ENCODE measurements around the gene KRTAP9-8.
"Not testable (repeated sequence)": the region's sequence is repeated elsewhere in the genome, so short reads cannot be mapped to it uniquely, and the experiment has no call there.

Gene KRTAP9-8

DNA sequence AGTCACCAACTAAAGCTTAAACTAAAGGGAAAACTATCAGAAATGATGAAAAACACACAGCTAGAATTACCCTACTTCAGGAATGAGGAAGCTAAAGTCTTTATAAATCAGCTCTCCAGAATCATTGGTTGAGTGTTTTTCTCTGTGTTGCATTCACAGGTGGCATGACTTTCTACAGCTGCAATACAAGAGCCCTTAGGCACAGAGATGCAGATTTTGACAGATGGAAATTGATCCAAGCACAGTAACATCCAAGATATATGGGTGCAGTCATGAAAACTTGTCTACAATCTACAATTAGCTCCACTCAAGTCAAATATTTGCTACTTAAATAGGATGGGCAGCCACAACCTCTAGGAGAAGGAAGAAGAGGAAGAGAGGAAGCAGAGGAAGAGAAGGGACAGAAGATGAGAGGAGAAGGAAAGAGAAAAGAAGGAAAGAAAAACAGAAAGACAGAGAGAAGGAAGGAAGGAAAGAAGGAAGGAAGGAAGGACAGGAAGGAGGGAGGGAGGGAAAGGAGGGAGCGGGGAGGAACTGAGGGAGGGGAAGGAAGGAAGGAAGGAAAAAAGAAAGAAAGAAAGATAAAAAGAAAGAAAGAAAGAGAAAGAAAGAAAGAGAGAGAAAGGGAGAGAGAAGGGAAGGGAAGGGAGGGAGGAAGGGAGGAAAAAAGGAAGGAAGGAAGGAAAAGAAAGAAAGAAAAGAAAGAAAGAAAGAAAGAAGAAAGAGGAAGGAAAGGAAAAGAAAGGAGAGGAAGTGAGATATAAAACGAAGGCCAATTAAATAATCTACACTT, 9.4 kb downstream of the KRTAP9-8 start:
- not testable (repeated sequence) for H3K4me1 Mint-ChIP-seq, H3K9me3 Mint-ChIP-seq, H3K4me3 Mint-ChIP-seq, H3K36me3 Mint-ChIP-seq, ATAC-seq
- Mint-ChIP-seq H3K27me3 (peaks cover 34% of the 10 kb centered on the region), H3K27ac (peak overlapping the region; percentile 4)

DNA sequence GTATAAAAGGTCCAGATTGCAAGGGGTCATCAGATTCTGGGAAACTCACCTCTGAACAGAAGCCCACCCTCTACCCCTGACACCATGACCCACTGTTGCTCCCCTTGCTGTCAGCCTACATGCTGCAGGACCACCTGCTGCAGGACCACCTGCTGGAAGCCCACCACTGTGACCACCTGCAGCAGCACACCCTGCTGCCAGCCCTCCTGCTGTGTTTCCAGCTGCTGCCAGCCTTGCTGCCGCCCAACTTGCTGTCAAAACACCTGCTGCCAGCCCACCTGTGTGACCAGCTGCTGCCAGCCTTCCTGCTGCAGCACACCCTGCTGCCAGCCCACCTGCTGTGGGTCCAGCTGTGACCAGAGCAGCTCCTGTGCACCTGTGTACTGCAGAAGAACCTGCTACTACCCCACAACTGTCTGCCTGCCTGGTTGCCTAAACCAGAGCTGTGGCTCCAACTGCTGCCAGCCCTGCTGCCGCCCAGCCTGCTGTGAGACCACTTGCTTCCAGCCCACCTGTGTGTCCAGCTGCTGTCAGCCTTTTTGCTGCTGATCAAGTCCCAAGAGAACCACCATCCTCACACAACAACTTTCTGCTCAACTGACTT, 11.9 kb downstream of the KRTAP9-8 start, which contains the start of gene KRTAP9-4:
TSS of gene KRTAP9-4 (plus strand) at position 51 of the 604 bp plus-strand sequence. CDS start at position 85, 34 bp downstream.
- ATAC-seq, H3K9me3 Mint-ChIP-seq, H3K4me3 Mint-ChIP-seq, H3K27ac Mint-ChIP-seq, H3K36me3 Mint-ChIP-seq: not testable (repeated sequence)
- Mint-ChIP-seq H3K27me3 (peaks cover 33% of the 10 kb centered on the region), H3K4me1 (peaks cover 14% of the 10 kb centered on the region)

DNA sequence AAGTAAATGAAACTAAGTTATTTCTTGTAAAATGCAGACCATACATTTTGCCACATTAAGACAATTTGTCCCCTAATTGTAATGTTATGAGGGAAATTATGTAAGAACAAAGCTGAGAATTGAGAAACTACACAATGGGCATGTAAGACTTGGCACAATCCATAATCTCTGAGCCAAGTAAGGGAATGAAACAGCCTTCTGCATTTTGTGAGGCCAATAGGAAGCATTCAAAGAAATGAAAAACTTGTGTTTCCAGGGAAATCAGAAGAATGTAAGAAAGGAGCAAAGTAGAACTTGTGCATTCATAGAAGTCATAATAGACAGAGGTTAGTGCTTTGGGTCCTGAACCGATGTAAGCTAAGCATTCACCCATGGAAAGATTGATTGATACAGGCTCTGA, 13.5 kb downstream of the KRTAP9-8 start:
- Mint-ChIP-seq H3K27ac (no peak overlapping the region), H3K9me3 (no peaks in the 10 kb centered on the region), H3K4me1 (peaks cover 14% of the 10 kb centered on the region), H3K27me3 (peaks cover 43% of the 10 kb centered on the region), H3K4me3 (no peak overlapping the region), H3K36me3 (no peaks in the 10 kb centered on the region)
- ATAC-seq = no peak

- Mint-ChIP-seq H3K27ac (no peak overlapping the region), H3K9me3 (no peaks in the 10 kb centered on the region), H3K27me3 (peaks cover 62% of the 10 kb centered on the region), H3K36me3 (no peaks in the 10 kb centered on the region), H3K4me3 (no peak overlapping the region), H3K4me1 (peaks cover 7% of the 10 kb centered on the region)
- no peak for ATAC-seq
Measured at GRCh38 chr17:41254861-41255260, 17.1 kb downstream of the KRTAP9-8 start.

DNA sequence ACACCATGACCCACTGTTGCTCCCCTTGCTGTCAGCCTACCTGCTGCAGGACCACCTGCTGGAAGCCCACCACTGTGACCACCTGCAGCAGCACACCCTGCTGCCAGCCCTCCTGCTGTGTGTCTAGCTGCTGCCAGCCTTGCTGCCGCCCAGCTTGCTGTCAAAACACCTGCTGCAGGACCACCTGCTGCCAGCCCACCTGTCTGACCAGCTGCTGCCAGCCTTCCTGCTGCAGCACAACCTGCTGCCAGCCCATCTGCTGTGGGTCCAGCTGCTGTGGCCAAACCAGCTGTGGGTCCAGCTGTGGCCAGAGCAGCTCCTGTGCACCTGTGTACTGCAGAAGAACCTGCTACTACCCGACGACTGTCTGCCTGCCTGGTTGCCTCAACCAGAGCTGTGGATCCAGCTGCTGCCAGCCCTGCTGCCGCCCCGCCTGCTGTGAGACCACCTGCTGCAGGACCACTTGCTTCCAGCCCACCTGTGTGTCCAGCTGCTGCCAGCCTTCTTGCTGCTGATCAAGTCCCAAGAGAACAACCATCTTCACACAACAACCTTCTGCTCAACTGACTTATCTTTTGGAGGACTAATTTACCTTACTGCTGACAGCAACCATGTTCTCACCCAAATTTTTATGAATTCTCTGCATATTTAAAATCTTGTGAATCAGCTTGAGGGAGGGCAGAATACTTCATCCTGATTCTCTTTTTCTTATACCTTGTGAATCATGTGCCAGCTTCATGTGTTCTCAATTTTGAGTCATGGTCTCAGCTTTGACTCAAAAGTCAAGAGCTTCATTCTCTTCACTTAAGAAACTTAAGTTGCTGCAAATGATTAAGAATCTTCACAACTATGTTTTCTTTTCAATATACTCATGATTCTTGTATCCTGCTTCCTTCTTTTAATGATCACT, 17.8 kb downstream of the KRTAP9-8 start, which contains the start of gene KRTAP9-9:
TSS of gene KRTAP9-9 (plus strand) at position 4 of the 910 bp plus-strand sequence.
- not testable (repeated sequence) for H3K4me1 Mint-ChIP-seq, H3K27ac Mint-ChIP-seq, H3K9me3 Mint-ChIP-seq, H3K4me3 Mint-ChIP-seq, ATAC-seq, H3K36me3 Mint-ChIP-seq
- H3K27me3 Mint-ChIP-seq = peaks cover 62% of the 10 kb centered on the region

DNA sequence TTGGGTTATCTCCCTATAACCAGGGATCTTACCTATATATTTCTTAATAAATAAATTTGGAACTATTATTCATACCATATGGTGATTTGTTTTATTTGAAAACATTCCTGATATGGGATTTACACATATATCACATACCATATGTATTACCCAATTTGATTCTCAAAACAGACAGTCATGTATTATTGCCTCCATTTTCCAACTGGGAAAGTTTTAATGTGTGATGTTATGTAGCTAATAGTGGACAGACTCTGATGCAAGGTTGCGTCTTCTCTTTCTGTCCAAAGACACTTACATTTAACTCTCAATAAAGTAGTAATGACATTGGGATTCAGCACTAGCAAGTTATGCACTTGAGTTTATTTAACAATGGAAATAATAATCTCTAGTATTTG, 18.5 kb downstream of the KRTAP9-8 start:
- Mint-ChIP-seq H3K9me3 (no peaks in the 10 kb centered on the region), H3K4me3 (no peak overlapping the region), H3K27me3 (peaks cover 63% of the 10 kb centered on the region), H3K4me1 (peaks cover 7% of the 10 kb centered on the region), H3K27ac (no peak overlapping the region), H3K36me3 (no peaks in the 10 kb centered on the region)
- ATAC-seq = no peak

DNA sequence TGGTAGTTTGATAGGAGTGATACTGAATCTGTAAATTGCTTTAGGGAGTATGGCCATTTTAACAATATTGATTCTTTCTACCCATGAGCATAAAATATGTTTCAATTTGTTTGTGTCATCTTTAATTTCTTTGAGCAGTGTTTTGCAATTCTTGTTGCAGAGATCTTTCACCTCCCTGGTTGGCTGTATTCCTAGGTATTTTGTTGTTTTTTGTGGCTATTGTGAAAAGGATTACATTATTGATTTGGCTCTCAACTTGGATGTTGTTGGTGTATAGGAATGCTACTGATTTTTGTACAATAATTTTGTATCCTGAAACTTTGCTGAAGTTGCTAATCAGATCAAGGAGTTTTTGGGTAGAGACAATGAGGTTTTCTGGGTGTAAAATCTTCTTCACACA, 20.6 kb downstream of the KRTAP9-8 start:
- no peak for ATAC-seq
- no peaks in the 10 kb centered on the region for H3K4me1 Mint-ChIP-seq
- no peak overlapping the region for H3K27ac Mint-ChIP-seq
- H3K4me3 Mint-ChIP-seq = no peak overlapping the region
- H3K36me3 Mint-ChIP-seq = no peaks in the 10 kb centered on the region
- peaks cover 61% of the 10 kb centered on the region for H3K27me3 Mint-ChIP-seq
- H3K9me3 Mint-ChIP-seq = peaks cover 3% of the 10 kb centered on the region

GRCh38 chr17:41263212-41263611, 25.4 kb downstream of the KRTAP9-8 start:
- Mint-ChIP-seq H3K27me3 (peaks cover 59% of the 10 kb centered on the region), H3K4me3 (no peak overlapping the region), H3K27ac (no peak overlapping the region), H3K36me3 (no peaks in the 10 kb centered on the region), H3K4me1 (no peaks in the 10 kb centered on the region), H3K9me3 (peaks cover 3% of the 10 kb centered on the region)
- ATAC-seq = no peak

DNA sequence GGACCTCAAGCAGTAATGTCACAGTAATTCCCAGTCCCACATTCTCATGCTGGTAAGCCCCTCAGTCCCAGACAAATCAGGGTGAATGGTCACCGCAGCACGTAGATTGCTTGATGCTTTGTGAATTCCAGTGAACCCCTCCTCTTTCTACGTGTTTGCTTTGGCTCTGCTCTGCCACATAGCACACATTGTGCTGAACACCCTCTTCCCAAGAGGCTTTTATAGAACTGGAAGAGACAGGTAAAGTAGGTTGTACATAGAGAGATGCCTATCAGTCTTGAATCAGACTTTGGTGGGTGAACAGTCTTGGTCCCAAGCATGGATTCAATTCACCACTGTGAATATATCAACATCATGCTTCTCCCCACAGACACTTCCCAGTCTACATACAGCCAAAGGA, 26.8 kb downstream of the KRTAP9-8 start:
- Mint-ChIP-seq H3K27me3 (peaks cover 57% of the 10 kb centered on the region), H3K9me3 (peaks cover 3% of the 10 kb centered on the region), H3K4me3 (no peak overlapping the region), H3K4me1 (no peaks in the 10 kb centered on the region), H3K36me3 (no peaks in the 10 kb centered on the region), H3K27ac (no peak overlapping the region)
- no peak for ATAC-seq

DNA sequence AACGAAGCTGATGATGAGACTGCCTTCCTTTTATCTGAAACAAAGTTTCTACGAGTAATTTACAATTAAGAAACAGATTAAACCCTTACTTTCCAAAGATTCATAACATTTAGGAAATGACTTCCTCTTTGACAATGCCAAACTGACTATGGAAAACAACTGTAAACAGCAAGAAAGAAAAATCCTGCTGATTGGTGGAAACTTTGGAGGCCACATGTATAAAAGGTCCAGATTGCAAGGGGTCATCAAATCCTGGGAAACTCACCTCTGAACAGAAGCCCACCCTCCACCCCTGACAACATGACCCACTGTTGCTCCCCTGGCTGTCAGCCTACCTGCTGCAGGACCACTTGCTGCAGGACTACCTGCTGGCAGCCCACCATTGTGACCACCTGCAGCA, 27.3 kb downstream of the KRTAP9-8 start, which contains the start of gene KRTAP9-6:
TSS of gene KRTAP9-6 (plus strand) at position 301 of the 400 bp plus-strand sequence. CDS start at position 301, 0 bp downstream.
- H3K4me3 Mint-ChIP-seq = no peak within 1 kb of the TSS
- H3K27me3 Mint-ChIP-seq = peaks cover 54% of the 10 kb centered on the region
- no peaks in the 10 kb centered on the region for H3K36me3 Mint-ChIP-seq
- no peak for ATAC-seq
- H3K9me3 Mint-ChIP-seq = peaks cover 3% of the 10 kb centered on the region
- H3K4me1 Mint-ChIP-seq = no peaks in the 10 kb centered on the region
- H3K27ac Mint-ChIP-seq = no peak within 1 kb of the TSS

- Mint-ChIP-seq H3K27ac (no peak overlapping the region), H3K4me3 (no peak overlapping the region), H3K4me1 (no peaks in the 10 kb centered on the region), H3K36me3 (no peaks in the 10 kb centered on the region), H3K27me3 (peaks cover 51% of the 10 kb centered on the region), H3K9me3 (peaks cover 3% of the 10 kb centered on the region)
- ATAC-seq = no peak
Measured at GRCh38 chr17:41267711-41268110, 29.9 kb downstream of the KRTAP9-8 start.

DNA sequence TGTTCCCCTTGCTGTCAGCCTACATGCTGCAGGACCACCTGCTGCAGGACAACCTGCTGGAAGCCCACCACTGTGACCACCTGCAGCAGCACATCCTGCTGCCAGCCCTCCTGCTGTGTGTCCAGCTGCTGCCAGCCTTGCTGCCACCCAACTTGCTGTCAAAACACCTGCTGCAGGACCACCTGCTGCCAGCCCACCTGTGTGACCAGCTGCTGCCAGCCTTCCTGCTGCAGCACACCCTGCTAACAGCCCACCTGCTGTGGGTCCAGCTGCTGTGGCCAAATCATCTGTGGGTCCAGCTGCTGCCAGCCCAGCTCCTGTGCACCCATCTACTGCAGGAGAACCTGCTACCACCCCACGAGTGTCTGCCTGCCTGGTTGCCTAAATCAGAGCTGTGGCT, 33.5 kb downstream of the KRTAP9-8 start:
- H3K27me3 Mint-ChIP-seq = peaks cover 40% of the 10 kb centered on the region
- not testable (repeated sequence) for H3K4me1 Mint-ChIP-seq, H3K36me3 Mint-ChIP-seq, H3K27ac Mint-ChIP-seq, ATAC-seq, H3K9me3 Mint-ChIP-seq, H3K4me3 Mint-ChIP-seq

GRCh38 chr17:41271858-41272257, 34.1 kb downstream of the KRTAP9-8 start:
- Mint-ChIP-seq H3K27ac (no peak overlapping the region), H3K9me3 (no peaks in the 10 kb centered on the region), H3K4me3 (no peak overlapping the region), H3K4me1 (no peaks in the 10 kb centered on the region), H3K27me3 (peaks cover 40% of the 10 kb centered on the region), H3K36me3 (no peaks in the 10 kb centered on the region)
- ATAC-seq = no peak

DNA sequence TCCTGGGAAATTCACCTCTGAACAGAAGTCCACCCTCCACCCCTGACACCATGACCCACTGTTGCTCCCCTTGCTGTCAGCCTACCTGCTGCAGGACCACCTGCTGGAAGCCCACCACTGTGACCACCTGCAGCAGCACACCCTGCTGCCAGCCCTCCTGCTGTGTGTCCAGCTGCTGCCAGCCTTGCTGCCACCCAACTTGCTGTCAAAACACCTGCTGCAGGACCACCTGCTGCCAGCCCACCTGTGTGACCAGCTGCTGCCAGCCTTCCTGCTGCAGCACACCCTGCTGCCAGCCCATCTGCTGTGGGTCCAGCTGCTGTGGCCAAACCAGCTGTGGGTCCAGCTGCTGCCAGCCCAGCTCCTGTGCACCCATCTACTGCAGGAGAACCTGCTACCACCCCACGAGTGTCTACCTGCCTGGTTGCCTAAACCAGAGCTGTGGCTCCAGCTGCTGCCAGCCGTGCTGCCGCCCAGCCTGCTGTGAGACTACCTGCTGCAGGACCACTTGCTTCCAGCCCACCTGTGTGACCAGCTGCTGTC, 37.9 kb downstream of the KRTAP9-8 start, which contains the start of gene KRTAP9-7:
TSS of gene KRTAP9-7 (plus strand) at position 51 of the 543 bp plus-strand sequence. CDS start at position 51, 0 bp downstream.
- H3K4me1 Mint-ChIP-seq, H3K4me3 Mint-ChIP-seq, H3K27ac Mint-ChIP-seq, H3K9me3 Mint-ChIP-seq, H3K36me3 Mint-ChIP-seq, ATAC-seq: not testable (repeated sequence)
- peaks cover 24% of the 10 kb centered on the region for H3K27me3 Mint-ChIP-seq

Measured in stimulated activated memory B cell treated with anti-CD40 and anti-IgM and Interleukin-4, amounts not matched to agents 10 μg/mL and 1 μg/mL and 100 μg/mL, for 72 hours (primary cell).